Caco-2 (cell line): Measurements from ENCODE around the gene TRPM6. TPM values are rescaled to one million over a fixed set of nuclear protein-coding genes. Genes with fewer than 3 reads are reported as not detected.
"Not testable (repeated sequence)": the region's sequence is repeated elsewhere in the genome, so short reads cannot be mapped to it uniquely, and the experiment has no call there.

Experiments
- BruUV-seq: library from RNA; stranded (reverse); fragments of 400-500 nt; replicated peaks from 2 replicates; lab custom pipeline; 2021; lab: Mats Ljungman, UMichigan
- CTCF ChIA-PET: fragments of 300-600 bp; sonication (Branson Sonifier 250); formaldehyde crosslinking; loops from one replicate; lab custom pipeline; 2022; ENCODE audit warnings: antibody characterized with exemption; lab: Charles Lee
- POLR2A ChIA-PET: fragments of 300-600 bp; sonication (Branson Sonifier 250); formaldehyde crosslinking; loops from one replicate; lab custom pipeline; 2022; ENCODE audit warnings: antibody characterized with exemption; lab: Charles Lee
- DNase-seq, 2 experiments: peaks; one replicate each; pipeline versions ENCODE4 v3.0.0 to v3.0.0-alpha.2; 2020 to 2022
- H3K27me3 ChIP-seq: replicated peaks from 2 replicates; pipeline ENCODE4 v1.6.0; 2011; ENCODE audit warnings: low read length; ENCODE audit not compliant: control insufficient read depth, insufficient read depth
- H3K36me3 ChIP-seq: 2 replicates; pipeline ENCODE4 v1.5.1; 2011; ENCODE audit warnings: low read length; ENCODE audit not compliant: control insufficient read depth, insufficient read depth
- H3K4me1 ChIP-seq: fragments of 250-450 bp; sonication (Bioruptor Pico); 2 replicates; pipeline ENCODE4 v1.5.1; 2020; ENCODE audit warnings: mild to moderate bottlenecking
- H3K4me3 ChIP-seq: 2 replicates; pipeline ENCODE4 v1.5.1; 2011; ENCODE audit warnings: low read depth, mild to moderate bottlenecking, control low read depth, low read length
- H3K9me3 ChIP-seq: fragments of 250-450 bp; sonication (Bioruptor Pico); 2 replicates; pipeline ENCODE4 v1.5.1; 2020; ENCODE audit warnings: mild to moderate bottlenecking, moderate library complexity
- H3K27ac Mint-ChIP-seq: one replicate; pipeline ENCODE4 v1.8.0; 2022; ENCODE audit warnings: mixed read lengths; ENCODE audit not compliant: unreplicated experiment
- H3K27me3 Mint-ChIP-seq: one replicate; pipeline ENCODE4 v1.8.0; 2022; ENCODE audit warnings: mixed read lengths; ENCODE audit not compliant: insufficient read depth, unreplicated experiment
- H3K36me3 Mint-ChIP-seq: one replicate; pipeline ENCODE4 v1.8.0; 2022; ENCODE audit warnings: mild to moderate bottlenecking, mixed read lengths; ENCODE audit not compliant: insufficient read depth, unreplicated experiment
- H3K4me1 Mint-ChIP-seq: one replicate; pipeline ENCODE4 v1.8.0; 2022; ENCODE audit warnings: low read depth, mixed read lengths; ENCODE audit not compliant: unreplicated experiment
- H3K4me3 Mint-ChIP-seq: one replicate; pipeline ENCODE4 v1.8.0; 2022; ENCODE audit warnings: mild to moderate bottlenecking, moderate library complexity, mixed read lengths; ENCODE audit not compliant: unreplicated experiment
- H3K9me3 Mint-ChIP-seq: one replicate; pipeline ENCODE4 v1.8.0; 2022; ENCODE audit warnings: mixed read lengths; ENCODE audit not compliant: unreplicated experiment
- intact Hi-C: fragments of 100-400 bp; cut with micrococcal nuclease; formaldehyde crosslinking; loops from one replicate; pipeline ENCODE4 v1.10.0; 2022; ENCODE audit not compliant: unreplicated experiment
- total RNA-seq: library from RNA; stranded (reverse); gene quantifications from 2 replicates; pipeline ENCODE4 v1.2.3, GENCODE V29; 2022
- TF ChIP-seq, protein P1 (sequence below), 2 experiments: fragments of 200-600 bp in 1 of 2; IDR thresholded peaks; 1 replicate in 1 of 2; 2 replicates in 1 of 2; pipeline versions ENCODE4 v1.5.1 to v1.8.0; 2011 to 2022; ENCODE audit warnings: antibody characterized with exemption in 1 of 2, control low read depth in 1 of 2, inconsistent platforms in 1 of 2, low read depth in 1 of 2, low read length in 1 of 2, mild to moderate bottlenecking in 1 of 2, moderate library complexity in 1 of 2; ENCODE audit not compliant: insufficient read depth in 1 of 2, severe bottlenecking in 1 of 2, unreplicated experiment in 1 of 2

The TRPM6 gene
- total RNA-seq, 1 experiment from 2014 or later, result 5.0 TPM

GRCh38 chr9:74907085-74907484 is 19.4 kb upstream of the TRPM6 start:
- TF ChIP-seq, protein P1, sequence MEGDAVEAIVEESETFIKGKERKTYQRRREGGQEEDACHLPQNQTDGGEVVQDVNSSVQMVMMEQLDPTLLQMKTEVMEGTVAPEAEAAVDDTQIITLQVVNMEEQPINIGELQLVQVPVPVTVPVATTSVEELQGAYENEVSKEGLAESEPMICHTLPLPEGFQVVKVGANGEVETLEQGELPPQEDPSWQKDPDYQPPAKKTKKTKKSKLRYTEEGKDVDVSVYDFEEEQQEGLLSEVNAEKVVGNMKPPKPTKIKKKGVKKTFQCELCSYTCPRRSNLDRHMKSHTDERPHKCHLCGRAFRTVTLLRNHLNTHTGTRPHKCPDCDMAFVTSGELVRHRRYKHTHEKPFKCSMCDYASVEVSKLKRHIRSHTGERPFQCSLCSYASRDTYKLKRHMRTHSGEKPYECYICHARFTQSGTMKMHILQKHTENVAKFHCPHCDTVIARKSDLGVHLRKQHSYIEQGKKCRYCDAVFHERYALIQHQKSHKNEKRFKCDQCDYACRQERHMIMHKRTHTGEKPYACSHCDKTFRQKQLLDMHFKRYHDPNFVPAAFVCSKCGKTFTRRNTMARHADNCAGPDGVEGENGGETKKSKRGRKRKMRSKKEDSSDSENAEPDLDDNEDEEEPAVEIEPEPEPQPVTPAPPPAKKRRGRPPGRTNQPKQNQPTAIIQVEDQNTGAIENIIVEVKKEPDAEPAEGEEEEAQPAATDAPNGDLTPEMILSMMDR (IDR thresholded peaks at IDR 0.05; ENCODE audit: insufficient read depth in 1 of 2, low read depth in 1 of 2, low read length in 1 of 2, severe bottlenecking in 1 of 2, unreplicated experiment in 1 of 2), result no peak
- POLR2A ChIA-PET, result no interaction called here
- no TSS peak for BruUV-seq
- no peaks in the 10 kb centered on the region for H3K4me1 Mint-ChIP-seq
- H3K36me3 ChIP-seq, result no peaks in the 10 kb centered on the region
- no peak overlapping the region for H3K4me3 Mint-ChIP-seq
- intact Hi-C loops, result no loop called here
- H3K9me3 Mint-ChIP-seq, result no peaks in the 10 kb centered on the region
- no peak overlapping the region for H3K4me3 ChIP-seq
- no peak overlapping the region for H3K27ac Mint-ChIP-seq
- H3K36me3 Mint-ChIP-seq, result no peaks in the 10 kb centered on the region
- CTCF ChIA-PET, result no interaction called here
- H3K9me3 ChIP-seq, result no peaks in the 10 kb centered on the region
- no peaks in the 10 kb centered on the region for H3K27me3 Mint-ChIP-seq
- H3K4me1 ChIP-seq, result no peaks in the 10 kb centered on the region
- no peak for DNase-seq
- H3K27me3 ChIP-seq, result no peaks in the 10 kb centered on the region

- Mint-ChIP-seq H3K27ac (no peak overlapping the region), H3K36me3 (no peaks in the 10 kb centered on the region), H3K27me3 (no peaks in the 10 kb centered on the region), H3K4me3 (no peak overlapping the region), H3K9me3 (no peaks in the 10 kb centered on the region), H3K4me1 (no peaks in the 10 kb centered on the region)
- Histone ChIP-seq H3K36me3 (no peaks in the 10 kb centered on the region), H3K4me1 (0 out of 2 replicates have a peak, but pooled peaks cover 4% of the 10 kb centered on the region), H3K27me3 (no peaks in the 10 kb centered on the region), H3K4me3 (no peak overlapping the region), H3K9me3 (no peaks in the 10 kb centered on the region)
- DNase-seq, result peak in 1 of 2 experiments; percentile 1
- ChIA-PET CTCF (no interaction called here), POLR2A (no interaction called here)
- TF ChIP-seq, protein P1 (IDR thresholded peaks at IDR 0.05; ENCODE audit: insufficient read depth in 1 of 2, low read depth in 1 of 2, low read length in 1 of 2, severe bottlenecking in 1 of 2, unreplicated experiment in 1 of 2), result no peak
- no TSS peak for BruUV-seq
- intact Hi-C loops, result no loop called here
Measured at GRCh38 chr9:74901001-74901400, 13.3 kb upstream of the TRPM6 start.

DNA sequence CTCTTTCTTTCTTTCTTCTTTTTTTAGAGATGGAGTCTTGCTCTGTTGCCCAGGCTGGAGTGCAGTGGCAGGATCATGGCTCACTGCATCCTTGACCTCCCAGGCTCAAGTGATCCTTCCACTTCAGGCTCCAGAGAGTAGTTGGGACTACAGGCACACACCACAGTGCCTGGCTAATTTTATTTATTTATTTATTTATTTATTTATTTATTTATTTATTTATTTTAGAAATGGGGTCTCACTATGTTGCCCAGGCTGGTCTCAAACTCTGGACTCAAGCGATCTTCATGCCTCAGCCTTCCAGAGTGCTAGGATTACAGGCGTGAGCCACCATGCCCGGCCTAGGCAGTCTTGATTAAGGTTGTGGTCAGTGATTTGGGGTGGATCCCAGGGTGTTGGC is 728 bp upstream of the TRPM6 start:
- BruUV-seq, H3K27ac Mint-ChIP-seq, H3K9me3 ChIP-seq, intact Hi-C loops, H3K36me3 Mint-ChIP-seq, DNase-seq, H3K4me1 Mint-ChIP-seq, H3K27me3 Mint-ChIP-seq, POLR2A ChIA-PET, H3K4me3 ChIP-seq, H3K27me3 ChIP-seq, H3K36me3 ChIP-seq, H3K9me3 Mint-ChIP-seq, H3K4me1 ChIP-seq, CTCF ChIA-PET: not testable (repeated sequence)
- peak overlapping the region; percentile 78 for H3K4me3 Mint-ChIP-seq

DNA sequence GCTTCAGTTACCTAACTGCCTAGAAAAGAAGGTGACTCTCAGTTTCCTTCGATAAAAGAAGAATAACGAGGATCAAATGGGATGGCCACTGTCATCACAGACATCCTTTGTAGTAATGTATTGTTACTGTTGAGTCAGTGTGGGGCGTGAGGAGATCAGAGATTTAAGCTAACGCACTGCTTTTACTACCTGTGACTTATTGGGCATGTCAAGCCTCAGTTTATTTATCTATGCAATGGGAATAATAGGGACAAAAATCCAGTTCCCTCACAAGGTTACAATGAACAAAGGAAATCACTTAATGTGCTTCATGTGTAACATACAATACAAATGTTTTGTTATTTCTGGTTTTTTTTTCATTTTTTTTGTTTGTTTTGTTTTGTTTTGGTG is 255 bp upstream of the TRPM6 start:
- H3K27ac Mint-ChIP-seq, result no peak overlapping the region
- POLR2A ChIA-PET, result no interaction called here
- no peaks in the 10 kb centered on the region for H3K9me3 Mint-ChIP-seq
- no peaks in the 10 kb centered on the region for H3K36me3 ChIP-seq
- TF ChIP-seq, protein P1 (IDR thresholded peaks at IDR 0.05; ENCODE audit: insufficient read depth in 1 of 2, low read depth in 1 of 2, low read length in 1 of 2, severe bottlenecking in 1 of 2, unreplicated experiment in 1 of 2), result no peak
- H3K4me3 Mint-ChIP-seq, result peak overlapping the region; percentile 78
- H3K36me3 Mint-ChIP-seq, result no peaks in the 10 kb centered on the region
- H3K4me1 Mint-ChIP-seq, result no peaks in the 10 kb centered on the region
- CTCF ChIA-PET, result interaction anchor here (0.6 kb wide), 1 partner anchor 64 kb away, joined by 3 read pairs; the partner anchor contains the start of gene C9orf40
- no TSS peak for BruUV-seq
- no peaks in the 10 kb centered on the region for H3K27me3 ChIP-seq
- no peaks in the 10 kb centered on the region for H3K27me3 Mint-ChIP-seq
- intact Hi-C loops, result no loop called here
- H3K4me1 ChIP-seq, result no peaks in the 10 kb centered on the region; the same call in 1 of the 2 replicates
- peak overlapping the region; percentile 49 for H3K4me3 ChIP-seq
- H3K9me3 ChIP-seq, result no peaks in the 10 kb centered on the region
- no peak for DNase-seq
